Right kidney (tissue), 1 donor: ENCODE results near the gene ADAMTSL3.
A peak's percentile ranks its signal among the peaks of the same experiment; 100 is the strongest.

Experiments
- DNase-seq: peaks from one replicate; pipeline ENCODE4 v3.0.0-alpha.2; 2016

Gene ADAMTSL3

GRCh38 chr15:83654379-83655236, 685 bp downstream of the ADAMTSL3 start:
- peak; percentile 68 for DNase-seq

- DNase-seq, result no peak
These were observed 1.3 kb downstream of the ADAMTSL3 start for GRCh38 chr15:83655237-83655616.

- DNase-seq, result no peak
These were observed 2.3 kb downstream of the ADAMTSL3 start for GRCh38 chr15:83656192-83656591.

GRCh38 chr15:83656943-83657528, 3.1 kb downstream of the ADAMTSL3 start:
- no peak for DNase-seq

GRCh38 chr15:83657549-83657948, 3.6 kb downstream of the ADAMTSL3 start:
- no peak for DNase-seq

GRCh38 chr15:83658430-83659416, 4.8 kb downstream of the ADAMTSL3 start:
- no peak for DNase-seq

GRCh38 chr15:83659417-83659812, 5.5 kb downstream of the ADAMTSL3 start:
- DNase-seq, result no peak

GRCh38 chr15:83665480-83665879, 11.6 kb downstream of the ADAMTSL3 start:
- DNase-seq, result no peak

GRCh38 chr15:83670672-83671229, 16.8 kb downstream of the ADAMTSL3 start:
- DNase-seq, result no peak

GRCh38 chr15:83671603-83672002, 17.7 kb downstream of the ADAMTSL3 start:
- DNase-seq, result no peak

- DNase-seq, result no peak
These were observed 19.5 kb downstream of the ADAMTSL3 start for GRCh38 chr15:83673385-83673784.

GRCh38 chr15:83682476-83683088, 28.7 kb downstream of the ADAMTSL3 start:
- DNase-seq, result no peak

GRCh38 chr15:83685916-83686332, 32.0 kb downstream of the ADAMTSL3 start:
- no peak for DNase-seq

GRCh38 chr15:83688201-83688600, 34.3 kb downstream of the ADAMTSL3 start:
- no peak for DNase-seq

- no peak for DNase-seq
These were observed 36.8 kb downstream of the ADAMTSL3 start for GRCh38 chr15:83690676-83691075.

- no peak for DNase-seq
These were observed 39.0 kb downstream of the ADAMTSL3 start for GRCh38 chr15:83692746-83693581.

- no peak for DNase-seq
These were observed 40.1 kb downstream of the ADAMTSL3 start for GRCh38 chr15:83694015-83694414.

GRCh38 chr15:83694536-83694935, 40.6 kb downstream of the ADAMTSL3 start:
- DNase-seq, result no peak

- DNase-seq, result no peak
These were observed 41.3 kb downstream of the ADAMTSL3 start for GRCh38 chr15:83695246-83695645.

GRCh38 chr15:83695901-83696425, 42.0 kb downstream of the ADAMTSL3 start:
- no peak for DNase-seq

GRCh38 chr15:83697716-83698115, 43.8 kb downstream of the ADAMTSL3 start:
- no peak for DNase-seq
